Stimulated activated naive CD8-positive, alpha-beta T cell treated with anti-CD3 and anti-CD28 coated beads, Interleukin-15, amount 100 ng/mL, for 72 hours (primary cell): ENCODE data around the gene FANCD2.
"Not testable (repeated sequence)": the region's sequence is repeated elsewhere in the genome, so short reads cannot be mapped to it uniquely, and the experiment has no call there.

Experiments
- ATAC-seq: fragments of 150-1000 bp; cut with Tn5 transposase; 2 replicates; pipeline ENCODE4 v1.10.0; 2021; ENCODE audit warnings: mild to moderate bottlenecking, moderate library complexity
- DNase-seq, 2 donors: peaks; one replicate each; pipeline ENCODE4 v3.0.0; 2021 to 2022
- H3K27ac Mint-ChIP-seq, 2 donors: one replicate each; pipeline ENCODE4 v1.8.0; 2022; ENCODE audit warnings: mild to moderate bottlenecking in 2 of 2, mixed read lengths in 2 of 2, moderate library complexity in 2 of 2
- H3K27me3 Mint-ChIP-seq: one replicate; pipeline ENCODE4 v1.8.0; 2022; ENCODE audit warnings: mixed read lengths
- H3K4me1 Mint-ChIP-seq: one replicate; pipeline ENCODE4 v1.8.0; 2022; ENCODE audit warnings: mild to moderate bottlenecking, mixed read lengths
- H3K4me3 Mint-ChIP-seq, 2 donors: one replicate each; pipeline ENCODE4 v1.8.0; 2022; ENCODE audit warnings: mild to moderate bottlenecking in 2 of 2, mixed read lengths in 2 of 2, moderate library complexity in 1 of 2
- H3K9me3 Mint-ChIP-seq, 2 donors: one replicate each; pipeline ENCODE4 v1.8.0; 2022; ENCODE audit warnings: mixed read lengths in 2 of 2

FANCD2 gene

GRCh38 chr3:10008588-10009344, 17.5 kb upstream of the FANCD2 start:
- H3K27me3 Mint-ChIP-seq, result peaks cover 25% of the 10 kb centered on the region
- H3K4me3 Mint-ChIP-seq, result peak overlapping the region; percentile 64 to 68
- ATAC-seq (peak; percentile 83), DNase-seq (peak; percentile 79)
- no peaks in the 10 kb centered on the region for H3K9me3 Mint-ChIP-seq
- H3K27ac Mint-ChIP-seq, result peak overlapping the region in 1 of 2 donors; percentile 59
- H3K4me1 Mint-ChIP-seq, result peaks cover 42% of the 10 kb centered on the region

GRCh38 chr3:10010421-10010877, 15.8 kb upstream of the FANCD2 start:
- ATAC-seq, result peak; percentile 5
- Mint-ChIP-seq H3K27me3 (peaks cover 25% of the 10 kb centered on the region), H3K4me3 (peak overlapping the region; percentile 64 to 65), H3K9me3 (no peaks in the 10 kb centered on the region), H3K4me1 (peaks cover 42% of the 10 kb centered on the region), H3K27ac (peak overlapping the region in 1 of 2 donors; percentile 72)
- DNase-seq, result no peak

GRCh38 chr3:10010878-10011465, 15.3 kb upstream of the FANCD2 start:
- peak; percentile 85 for ATAC-seq
- peaks cover 42% of the 10 kb centered on the region for H3K4me1 Mint-ChIP-seq
- H3K27me3 Mint-ChIP-seq, result peaks cover 25% of the 10 kb centered on the region
- peak overlapping the region; percentile 64 to 65 for H3K4me3 Mint-ChIP-seq
- H3K9me3 Mint-ChIP-seq, result no peaks in the 10 kb centered on the region
- DNase-seq, result peak; percentile 78 to 85
- no peak overlapping the region for H3K27ac Mint-ChIP-seq

- peaks cover 42% of the 10 kb centered on the region for H3K4me1 Mint-ChIP-seq
- ATAC-seq, result no peak
- no peak overlapping the region for H3K27ac Mint-ChIP-seq
- peaks cover 25% of the 10 kb centered on the region for H3K27me3 Mint-ChIP-seq
- no peaks in the 10 kb centered on the region for H3K9me3 Mint-ChIP-seq
- H3K4me3 Mint-ChIP-seq, result peak overlapping the region; percentile 13 to 30
- no peak for DNase-seq
These were observed 14.6 kb upstream of the FANCD2 start for GRCh38 chr3:10011631-10012030.

GRCh38 chr3:10012106-10012505, 14.1 kb upstream of the FANCD2 start:
- Mint-ChIP-seq H3K4me3 (peak overlapping the region in 1 of 2 donors; percentile 25), H3K27me3 (peaks cover 25% of the 10 kb centered on the region), H3K9me3 (no peaks in the 10 kb centered on the region), H3K27ac (peak overlapping the region in 1 of 2 donors; percentile 23), H3K4me1 (peaks cover 43% of the 10 kb centered on the region)
- ATAC-seq (no peak), DNase-seq (no peak)

GRCh38 chr3:10015461-10015904, 10.8 kb upstream of the FANCD2 start:
- DNase-seq, result no peak
- ATAC-seq, result no peak
- no peaks in the 10 kb centered on the region for H3K9me3 Mint-ChIP-seq
- H3K4me1 Mint-ChIP-seq, result peaks cover 38% of the 10 kb centered on the region
- H3K4me3 Mint-ChIP-seq, result no peak overlapping the region
- H3K27me3 Mint-ChIP-seq, result peaks cover 12% of the 10 kb centered on the region
- no peak overlapping the region for H3K27ac Mint-ChIP-seq

DNA sequence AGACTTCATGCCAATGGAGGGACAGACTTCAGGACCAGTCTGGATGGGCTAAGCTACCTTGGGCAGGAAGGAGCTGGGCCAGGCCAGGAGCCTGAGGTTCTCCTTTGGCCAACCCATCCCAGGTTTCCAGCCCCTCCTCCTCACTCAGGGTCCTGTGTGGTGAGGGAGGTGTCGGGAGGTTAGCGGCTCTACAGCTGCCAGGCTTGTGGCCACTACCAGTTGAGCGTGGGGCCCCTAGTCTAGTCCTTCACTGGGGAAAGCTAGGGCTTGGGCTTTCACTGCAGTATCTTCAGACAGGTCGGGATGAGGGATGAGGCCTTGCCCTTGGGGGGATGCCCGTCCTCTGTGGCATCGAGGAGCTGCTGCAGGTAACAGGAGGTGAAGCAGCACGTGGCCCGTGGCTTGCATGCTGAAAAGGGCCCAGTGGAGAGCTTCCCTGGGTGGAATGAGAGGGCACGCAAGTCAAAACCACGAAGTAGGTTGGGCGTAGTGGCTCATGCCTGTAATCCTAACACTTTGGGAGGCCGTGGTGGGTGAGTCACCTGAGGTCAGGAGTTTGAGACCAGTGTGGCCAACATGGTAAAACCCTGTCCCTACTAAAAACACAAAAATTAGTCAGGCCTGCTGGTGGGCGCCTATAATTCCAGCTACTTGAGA, 8.5 kb upstream of the FANCD2 start:
- peak overlapping the region in 1 of 2 donors; percentile 86 for H3K27ac Mint-ChIP-seq
- DNase-seq (peak; percentile 64 to 91), ATAC-seq (peak; percentile 98)
- H3K4me1 Mint-ChIP-seq, result peaks cover 22% of the 10 kb centered on the region
- peak overlapping the region in 1 of 2 donors; percentile 32 for H3K4me3 Mint-ChIP-seq
- no peaks in the 10 kb centered on the region for H3K9me3 Mint-ChIP-seq
- H3K27me3 Mint-ChIP-seq, result no peaks in the 10 kb centered on the region

DNA sequence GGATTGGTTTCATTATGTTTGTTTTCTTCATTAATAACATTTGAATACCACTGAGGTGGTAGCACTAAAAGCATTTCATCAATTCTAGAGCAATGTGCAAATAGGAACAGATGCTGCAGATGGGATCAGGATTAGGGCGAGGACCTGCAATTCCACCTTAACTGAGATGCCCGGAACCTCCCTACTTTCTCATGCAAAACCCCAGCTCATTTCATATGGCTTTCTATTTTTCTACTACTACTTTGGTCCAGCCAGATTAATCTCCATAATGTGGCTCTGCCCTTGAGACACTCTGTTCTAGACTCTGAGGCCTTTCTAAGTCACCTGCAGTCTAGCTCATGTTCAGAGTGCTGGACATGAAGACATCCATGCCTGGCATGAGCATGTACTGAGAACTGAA, 7.4 kb upstream of the FANCD2 start:
- not testable (repeated sequence) for H3K4me3 Mint-ChIP-seq, ATAC-seq, H3K27ac Mint-ChIP-seq, H3K27me3 Mint-ChIP-seq, H3K9me3 Mint-ChIP-seq, DNase-seq
- peaks cover 29% of the 10 kb centered on the region for H3K4me1 Mint-ChIP-seq

DNA sequence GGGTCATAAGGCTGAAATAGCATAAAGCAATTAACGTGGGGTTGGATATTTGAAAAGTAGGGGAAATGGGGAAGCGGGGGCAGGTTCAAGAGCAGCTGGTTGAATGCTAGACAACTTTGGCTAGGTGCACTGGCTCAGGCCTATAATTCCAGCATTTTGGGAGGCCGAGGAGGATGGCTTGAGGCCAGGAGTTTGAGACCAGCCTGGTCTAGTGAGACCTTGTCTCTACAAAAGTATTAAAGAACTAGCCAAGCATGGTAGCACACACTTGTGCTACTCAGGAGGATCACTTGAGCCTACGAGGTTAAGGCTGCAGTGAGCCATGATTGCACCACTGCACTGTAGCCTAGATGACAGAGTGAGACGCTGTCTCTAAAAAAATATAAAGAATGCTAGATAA, 6.9 kb upstream of the FANCD2 start:
- Mint-ChIP-seq H3K27me3 (no peaks in the 10 kb centered on the region), H3K27ac (no peak overlapping the region), H3K4me3 (no peak overlapping the region), H3K9me3 (no peaks in the 10 kb centered on the region), H3K4me1 (peaks cover 29% of the 10 kb centered on the region)
- DNase-seq (no peak), ATAC-seq (no peak)

GRCh38 chr3:10021856-10022775, 4.1 kb upstream of the FANCD2 start:
- peak overlapping the region; percentile 49 to 82 for H3K27ac Mint-ChIP-seq
- peaks cover 29% of the 10 kb centered on the region for H3K4me1 Mint-ChIP-seq
- H3K27me3 Mint-ChIP-seq, result no peaks in the 10 kb centered on the region
- no peak for DNase-seq
- H3K4me3 Mint-ChIP-seq, result no peak overlapping the region
- H3K9me3 Mint-ChIP-seq, result no peaks in the 10 kb centered on the region
- ATAC-seq, result no peak

- H3K27ac Mint-ChIP-seq, result no peak overlapping the region
- ATAC-seq, result no peak
- no peaks in the 10 kb centered on the region for H3K9me3 Mint-ChIP-seq
These were observed 2.5 kb upstream of the FANCD2 start for GRCh38 chr3:10023587-10024310.

GRCh38 chr3:10025205-10026083, 793 bp upstream of the FANCD2 start:
- no peaks in the 10 kb centered on the region for H3K27me3 Mint-ChIP-seq
- H3K27ac Mint-ChIP-seq, result peak overlapping the region; percentile 99
- DNase-seq (no peak), ATAC-seq (no peak)
- no peaks in the 10 kb centered on the region for H3K9me3 Mint-ChIP-seq
- peaks cover 31% of the 10 kb centered on the region for H3K4me1 Mint-ChIP-seq
- H3K4me3 Mint-ChIP-seq, result peak overlapping the region; percentile 95 to 97

More at GRCh38 chr3:10023587-10024310, 2.5 kb upstream of the FANCD2 start:
- Mint-ChIP-seq H3K4me1 (peaks cover 25% of the 10 kb centered on the region), H3K4me3 (no peak overlapping the region), H3K27me3 (no peaks in the 10 kb centered on the region)
- no peak for DNase-seq

GRCh38 chr3:10041034-10041433, 14.8 kb downstream of the FANCD2 start:
- Mint-ChIP-seq H3K27ac (no peak overlapping the region), H3K4me1 (no peaks in the 10 kb centered on the region), H3K9me3 (no peaks in the 10 kb centered on the region), H3K27me3 (no peaks in the 10 kb centered on the region), H3K4me3 (no peak overlapping the region)
- DNase-seq (no peak), ATAC-seq (no peak)

DNA sequence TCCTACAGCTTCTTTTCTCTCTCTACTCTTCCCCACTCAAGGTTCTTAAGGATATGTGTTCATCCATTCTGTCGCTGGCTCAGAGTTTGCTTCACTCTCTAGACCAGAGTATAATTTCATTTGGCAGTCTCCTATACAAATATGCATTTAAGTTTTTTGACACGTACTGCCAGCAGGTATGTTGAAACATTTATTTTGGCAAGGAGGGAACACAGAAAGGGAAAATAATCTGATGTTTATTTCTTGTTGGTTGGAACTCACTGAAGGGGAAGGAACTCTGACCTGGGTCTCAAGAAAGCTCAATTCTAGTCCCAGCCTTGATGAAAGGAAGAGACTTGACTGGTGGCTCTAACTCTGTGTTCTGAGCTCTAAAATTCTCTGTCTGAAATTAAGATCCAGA, 21.6 kb downstream of the FANCD2 start:
- no peak for DNase-seq
- H3K27me3 Mint-ChIP-seq, result no peaks in the 10 kb centered on the region
- H3K27ac Mint-ChIP-seq, result no peak overlapping the region
- no peak overlapping the region for H3K4me3 Mint-ChIP-seq
- H3K9me3 Mint-ChIP-seq, result no peaks in the 10 kb centered on the region
- H3K4me1 Mint-ChIP-seq, result no peaks in the 10 kb centered on the region
- no peak for ATAC-seq
